ENCODE measurements around the gene ATG2A. TPM values are rescaled to one million over a fixed set of nuclear protein-coding genes. Genes with fewer than 3 reads are reported as not detected.

Gene ATG2A
- total RNA-seq, 1 donor from 2014 or later = 20.9 TPM

- intact Hi-C loops (cut with micrococcal nuclease) = loop anchor here (2.0 to 5.0 kb wide), 2 partner anchors 71 to 167 kb away; partner anchors contain the start of genes ARL2 and ATG2A
Measured at GRCh38 chr11:64845776-64846129, 71.3 kb downstream of the ATG2A start.

GRCh38 chr11:64845129-64845775 lies 71.8 kb downstream of the ATG2A start:
- intact Hi-C loops (cut with micrococcal nuclease) = loop anchor here (5.0 kb wide), 1 partner anchor 167 kb away; the partner anchor contains the start of gene ARL2

Other genes starting within 250 kb of the ATG2A start
- gene NRXN2, start 194.0 kb downstream of the ATG2A start, total RNA-seq = 0.05 and 0.09 TPM in 2 replicates
- gene RASGRP2, start 173.1 kb downstream of the ATG2A start, total RNA-seq = 276 and 280 TPM in 2 replicates
- 4.0 and 4.3 TPM in 2 replicates for gene PYGM, start 157.2 kb downstream of the ATG2A start, total RNA-seq
- 492 and 527 TPM in 2 replicates for gene SF1, start 138.7 kb downstream of the ATG2A start, total RNA-seq
- 72.5 and 79.7 TPM in 2 replicates for gene MAP4K2, start 114.0 kb downstream of the ATG2A start, total RNA-seq
- gene MEN1, start 106.7 kb downstream of the ATG2A start, total RNA-seq = 31.5 and 33.1 TPM in 2 replicates
- 0.50 and 0.82 TPM in 2 replicates for gene CDC42BPG, start 72.6 kb downstream of the ATG2A start, total RNA-seq
- 106 TPM in 2 replicates for gene EHD1, start 38.6 kb downstream of the ATG2A start, total RNA-seq
- 7.5 and 8.9 TPM in 2 replicates for gene PPP2R5B, start 7.5 kb upstream of the ATG2A start, total RNA-seq
- gene GPHA2, start 18.7 kb upstream of the ATG2A start, total RNA-seq = not detected in 2 replicates
- not detected in 2 replicates for gene MAJIN, start 54.9 kb upstream of the ATG2A start, total RNA-seq
- gene BATF2, start 79.8 kb upstream of the ATG2A start, total RNA-seq = not detected in 2 replicates
- 60.1 and 65.7 TPM in 2 replicates for gene ARL2, start 97.0 kb upstream of the ATG2A start, total RNA-seq
- gene SNX15, start 110.2 kb upstream of the ATG2A start, total RNA-seq = 27.7 and 27.8 TPM in 2 replicates
- 23.0 and 24.0 TPM in 2 replicates for gene SAC3D1, start 124.0 kb upstream of the ATG2A start, total RNA-seq
- gene NAALADL1, start 141.3 kb upstream of the ATG2A start, total RNA-seq = 8.5 and 9.8 TPM in 2 replicates
- gene CDCA5, start 166.8 kb upstream of the ATG2A start, total RNA-seq = 91.5 and 93.2 TPM in 2 replicates
- 29.5 and 31.7 TPM in 2 replicates for gene ZFPL1, start 167.0 kb upstream of the ATG2A start, total RNA-seq
- 135 and 139 TPM in 2 replicates for gene VPS51, start 179.0 kb upstream of the ATG2A start, total RNA-seq
- gene TM7SF2, start 194.7 kb upstream of the ATG2A start, total RNA-seq = 23.9 and 27.7 TPM in 2 replicates
- gene ZNHIT2, start 200.5 kb upstream of the ATG2A start, total RNA-seq = 9.4 and 9.6 TPM in 2 replicates
- 995 and 1,039 TPM in 2 replicates for gene FAU, start 204.9 kb upstream of the ATG2A start, total RNA-seq
- gene MRPL49, start 205.1 kb upstream of the ATG2A start, total RNA-seq = 45.5 and 50.4 TPM in 2 replicates
- 48.5 and 50.4 TPM in 2 replicates for gene SYVN1, start 217.3 kb upstream of the ATG2A start, total RNA-seq

Measured in T-helper 2 cell treated with Interferon-gamma antibody and Interleukin-4, amounts not matched to agents 100 ng/mL and 5 ng/mL, for 36 hours (primary cell).